ENCODE results near the gene MBNL1.

Gene MBNL1

DNA sequence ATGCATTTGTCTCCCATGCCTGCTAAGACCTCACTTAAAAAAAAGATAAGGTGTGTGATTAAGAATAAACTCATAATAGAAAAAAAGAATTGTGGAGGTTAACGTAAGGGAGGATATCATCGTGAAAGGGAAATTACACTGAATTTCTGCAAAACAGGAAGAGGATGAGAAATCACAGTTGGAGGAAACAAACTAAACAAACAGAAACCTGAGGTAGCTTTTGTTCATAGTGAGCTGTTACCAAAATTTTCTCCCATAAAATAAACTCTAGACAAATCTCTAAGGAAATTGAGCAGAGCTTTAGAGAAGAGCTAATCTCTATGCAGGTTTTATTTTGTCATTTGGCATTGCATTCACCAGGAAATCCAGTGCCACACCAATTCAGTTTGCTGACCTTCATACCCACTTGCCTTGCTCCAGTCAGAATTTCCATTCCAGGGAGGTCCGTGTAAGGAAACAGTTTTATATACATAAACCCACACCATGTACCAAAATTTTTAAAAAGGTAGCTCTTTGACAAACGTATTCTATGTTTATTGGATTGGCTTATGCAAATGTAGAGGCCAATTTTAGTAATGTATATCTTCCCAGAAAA is 231.2 kb downstream of the MBNL1 start:
- TF ChIP-seq, protein P1, sequence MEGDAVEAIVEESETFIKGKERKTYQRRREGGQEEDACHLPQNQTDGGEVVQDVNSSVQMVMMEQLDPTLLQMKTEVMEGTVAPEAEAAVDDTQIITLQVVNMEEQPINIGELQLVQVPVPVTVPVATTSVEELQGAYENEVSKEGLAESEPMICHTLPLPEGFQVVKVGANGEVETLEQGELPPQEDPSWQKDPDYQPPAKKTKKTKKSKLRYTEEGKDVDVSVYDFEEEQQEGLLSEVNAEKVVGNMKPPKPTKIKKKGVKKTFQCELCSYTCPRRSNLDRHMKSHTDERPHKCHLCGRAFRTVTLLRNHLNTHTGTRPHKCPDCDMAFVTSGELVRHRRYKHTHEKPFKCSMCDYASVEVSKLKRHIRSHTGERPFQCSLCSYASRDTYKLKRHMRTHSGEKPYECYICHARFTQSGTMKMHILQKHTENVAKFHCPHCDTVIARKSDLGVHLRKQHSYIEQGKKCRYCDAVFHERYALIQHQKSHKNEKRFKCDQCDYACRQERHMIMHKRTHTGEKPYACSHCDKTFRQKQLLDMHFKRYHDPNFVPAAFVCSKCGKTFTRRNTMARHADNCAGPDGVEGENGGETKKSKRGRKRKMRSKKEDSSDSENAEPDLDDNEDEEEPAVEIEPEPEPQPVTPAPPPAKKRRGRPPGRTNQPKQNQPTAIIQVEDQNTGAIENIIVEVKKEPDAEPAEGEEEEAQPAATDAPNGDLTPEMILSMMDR (IDR thresholded peaks at IDR 0.05; ENCODE audit: borderline replicate concordance, control extremely low read depth, extremely low read depth, insufficient read depth, missing control alignments) = no peak
- in situ Hi-C loops (cut with MboI; ENCODE audit: low sequenced_read_pairs, unreplicated experiment) = no loop called here
- DNase-seq (ENCODE audit: low spot score) = no peak

DNA sequence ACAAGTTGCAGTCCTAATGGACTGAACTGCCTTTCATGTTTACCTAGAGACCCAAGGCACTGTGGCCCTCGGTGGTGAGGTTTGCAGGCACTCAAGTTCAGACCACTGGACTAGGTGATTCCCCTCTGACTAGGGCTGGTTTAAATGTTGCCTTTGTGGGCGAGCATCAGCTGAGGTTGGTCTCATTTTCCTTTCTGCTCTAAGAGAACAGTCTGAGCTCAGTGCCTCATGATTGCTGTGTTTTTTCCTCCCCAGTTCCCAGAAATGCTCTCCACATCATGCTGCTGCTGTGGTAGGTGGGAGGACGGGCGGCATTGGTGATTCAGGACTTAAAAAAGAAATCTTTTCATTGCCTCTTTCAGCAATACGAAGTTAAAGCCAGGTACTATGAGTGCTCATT is 237.2 kb downstream of the MBNL1 start:
- no peak for DNase-seq (ENCODE audit: low spot score)
- TF ChIP-seq, protein P1 (IDR thresholded peaks at IDR 0.05; ENCODE audit: borderline replicate concordance, control extremely low read depth, extremely low read depth, insufficient read depth, missing control alignments) = no peak
- in situ Hi-C loops (cut with MboI; ENCODE audit: low sequenced_read_pairs, unreplicated experiment) = no loop called here

DNA sequence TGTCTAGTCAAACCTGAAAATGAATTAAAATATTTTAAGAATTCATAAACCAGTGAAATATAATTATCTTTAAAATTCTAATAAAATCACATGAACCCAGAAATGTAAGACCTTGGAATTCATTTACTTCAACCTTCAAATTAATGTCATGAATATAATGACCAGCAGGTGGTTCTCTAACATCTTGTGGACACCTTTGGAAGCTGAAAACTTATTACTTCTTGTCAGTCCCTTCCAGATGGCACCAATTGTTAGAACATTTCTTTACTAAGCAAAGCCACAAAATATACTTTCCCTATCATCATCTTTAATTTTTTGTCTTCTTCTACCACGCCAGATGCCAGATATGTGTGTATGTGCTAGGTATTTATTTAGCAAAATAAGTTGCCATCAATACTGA is 240.0 kb downstream of the MBNL1 start:
- TF ChIP-seq, protein P1 (IDR thresholded peaks at IDR 0.05; ENCODE audit: borderline replicate concordance, control extremely low read depth, extremely low read depth, insufficient read depth, missing control alignments) = no peak
- DNase-seq (ENCODE audit: low spot score) = no peak
- in situ Hi-C loops (cut with MboI; ENCODE audit: low sequenced_read_pairs, unreplicated experiment) = no loop called here

DNA sequence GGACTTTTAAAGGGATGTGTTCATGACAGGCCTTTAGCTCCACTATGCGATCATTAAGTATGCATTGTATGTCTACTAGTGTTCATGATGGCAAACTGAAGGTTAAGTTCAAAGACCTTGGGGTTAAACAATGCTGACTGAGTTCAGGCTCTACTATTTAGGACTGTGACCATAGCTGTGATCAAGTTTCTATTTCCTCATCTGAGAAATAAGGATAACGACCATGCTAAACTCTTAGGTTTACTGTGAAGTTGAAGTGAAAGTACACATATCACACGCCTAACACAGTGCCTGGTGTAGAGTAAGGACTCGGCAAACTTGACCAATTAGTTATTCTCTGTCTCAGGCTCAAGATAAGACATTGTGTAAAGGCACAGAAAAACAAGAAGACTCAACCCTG is 243.2 kb downstream of the MBNL1 start:
- TF ChIP-seq, protein P1 (IDR thresholded peaks at IDR 0.05; ENCODE audit: borderline replicate concordance, control extremely low read depth, extremely low read depth, insufficient read depth, missing control alignments) = no peak
- no peak for DNase-seq (ENCODE audit: low spot score)
- in situ Hi-C loops (cut with MboI; ENCODE audit: low sequenced_read_pairs, unreplicated experiment) = no loop called here

DNA sequence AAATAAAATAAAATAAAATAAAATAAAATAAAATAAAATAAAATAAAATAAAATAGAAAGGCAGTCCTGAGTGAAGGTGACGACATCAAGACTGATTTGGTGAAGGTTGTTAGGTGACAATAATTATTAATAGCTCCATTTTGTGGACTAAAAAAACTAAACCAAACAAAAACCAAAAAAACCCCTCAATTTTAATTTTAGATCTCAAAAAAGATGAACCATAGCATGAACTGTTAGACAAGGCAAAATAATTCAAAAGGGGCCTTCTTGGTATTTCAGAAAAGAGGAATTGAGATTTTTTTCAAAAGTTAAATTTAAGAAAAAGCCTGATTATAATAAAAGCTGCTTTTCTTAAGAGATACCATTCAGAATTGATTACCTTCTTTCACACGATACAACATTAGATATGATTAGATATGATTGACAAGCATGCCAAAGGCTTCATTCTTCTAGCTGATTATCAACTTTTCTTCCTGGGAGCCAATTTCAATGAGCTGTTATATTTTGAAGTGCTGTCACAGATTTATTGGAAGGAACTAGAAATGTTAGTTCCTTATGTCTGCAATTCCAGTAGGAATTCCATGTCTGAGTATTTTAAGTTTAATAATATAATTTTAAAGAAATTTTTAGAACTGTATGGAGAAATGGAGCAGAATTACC is 244.7 kb downstream of the MBNL1 start:
- DNase-seq (ENCODE audit: low spot score) = no peak
- in situ Hi-C loops (cut with MboI; ENCODE audit: low sequenced_read_pairs, unreplicated experiment) = no loop called here
- TF ChIP-seq, protein P1 (IDR thresholded peaks at IDR 0.05; ENCODE audit: borderline replicate concordance, control extremely low read depth, extremely low read depth, insufficient read depth, missing control alignments) = no peak

Measured in GM13976 (cell line).